NT2/D1 (cell line): ENCODE results near the gene FH.

Source experiments
- DNase-seq: peaks from one replicate; pipeline ENCODE4 v3.0.0-alpha.2; 2011; ENCODE audit warnings: low read depth, low spot score
- H3K27me3 ChIP-seq: 2 replicates; pipeline ENCODE4 v1.6.0; 2011; ENCODE audit warnings: mild to moderate bottlenecking; ENCODE audit not compliant: insufficient read length, insufficient read depth
- H3K36me3 ChIP-seq: 2 replicates; pipeline ENCODE4 v1.6.1; 2011; ENCODE audit warnings: mild to moderate bottlenecking, low read length, mixed read lengths; ENCODE audit not compliant: insufficient read depth, insufficient read length
- H3K4me1 ChIP-seq: 2 replicates; pipeline ENCODE4 v1.5.1; 2011; ENCODE audit not compliant: insufficient read depth, insufficient read length
- H3K4me3 ChIP-seq: 2 replicates; pipeline ENCODE4 v1.5.1; 2011; ENCODE audit warnings: low read depth; ENCODE audit not compliant: insufficient read length
- H3K9ac ChIP-seq: 2 replicates; pipeline ENCODE4 v1.6.0; 2011; ENCODE audit warnings: low read depth; ENCODE audit not compliant: insufficient read length
- H3K9me3 ChIP-seq: 2 replicates; pipeline ENCODE4 v1.5.1; 2011; ENCODE audit warnings: mild to moderate bottlenecking, low read length; ENCODE audit not compliant: insufficient read depth
- SUZ12 ChIP-seq: IDR thresholded peaks from 2 replicates; pipeline ENCODE4 v1.6.1; 2011; ENCODE audit not compliant: insufficient read length, insufficient read depth; ENCODE audit errors: extremely low read depth
- YY1 ChIP-seq: IDR thresholded peaks from 2 replicates; pipeline ENCODE4 v1.6.1; 2011; ENCODE audit not compliant: insufficient read length, insufficient read depth
- ZNF274 ChIP-seq: IDR thresholded peaks from 2 replicates; pipeline ENCODE4 v1.6.1; 2011; ENCODE audit warnings: mild to moderate bottlenecking, low read depth, low read length

FH gene

DNA sequence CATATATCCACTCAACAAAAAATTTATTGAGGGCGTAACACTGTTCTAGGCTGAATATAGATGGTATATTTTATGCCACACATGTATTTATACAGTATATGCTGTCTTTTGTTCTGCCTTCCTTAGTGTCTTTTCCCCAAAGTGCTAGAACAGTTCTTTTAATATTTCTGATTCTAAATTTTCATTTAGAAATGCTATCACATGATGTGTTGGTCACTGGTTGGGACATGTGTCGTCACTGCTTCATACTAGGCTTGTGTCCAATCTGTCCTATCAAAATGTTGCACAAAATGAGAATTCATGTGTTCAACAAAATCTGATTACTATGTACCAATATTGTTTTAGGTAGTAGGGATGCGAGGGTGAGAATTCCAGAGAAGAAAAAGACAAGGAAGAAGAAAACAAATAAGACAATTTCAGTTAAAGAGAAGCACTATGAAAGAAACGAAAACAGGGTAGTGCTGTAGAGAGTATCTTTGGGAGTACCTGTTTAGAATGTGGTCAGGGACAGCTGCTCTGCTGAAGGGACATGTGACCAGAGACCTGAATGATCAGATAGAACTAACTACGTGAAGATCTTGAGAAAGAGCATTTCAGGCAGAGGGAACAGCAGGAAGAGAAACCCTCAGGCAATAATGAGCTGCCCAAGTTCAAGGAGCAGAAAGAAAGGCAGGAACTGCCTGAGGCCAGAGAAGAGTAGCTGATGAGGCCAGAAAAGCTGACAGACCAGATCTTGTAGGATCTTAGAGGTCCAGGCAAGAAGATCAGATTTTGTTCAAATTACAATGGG is 14.0 kb upstream of the FH start:
- no peak overlapping the region for H3K9ac ChIP-seq
- H3K9me3 ChIP-seq: no peaks in the 10 kb centered on the region
- no peak for DNase-seq
- H3K4me3 ChIP-seq: no peak overlapping the region
- no peaks in the 10 kb centered on the region for H3K36me3 ChIP-seq
- H3K27me3 ChIP-seq: no peaks in the 10 kb centered on the region
- no peaks in the 10 kb centered on the region for H3K4me1 ChIP-seq
- no peak for TF ChIP-seq ZNF274
- TF ChIP-seq SUZ12: no peak
- TF ChIP-seq YY1: no peak

GRCh38 chr1:241532864-241533263 is 13.3 kb upstream of the FH start:
- H3K4me3 ChIP-seq: no peak overlapping the region
- no peaks in the 10 kb centered on the region for H3K36me3 ChIP-seq
- TF ChIP-seq ZNF274 (no peak), YY1 (no peak)
- H3K9ac ChIP-seq: no peak overlapping the region
- no peaks in the 10 kb centered on the region for H3K4me1 ChIP-seq
- no peak for DNase-seq
- H3K9me3 ChIP-seq: no peaks in the 10 kb centered on the region
- H3K27me3 ChIP-seq: no peaks in the 10 kb centered on the region

DNA sequence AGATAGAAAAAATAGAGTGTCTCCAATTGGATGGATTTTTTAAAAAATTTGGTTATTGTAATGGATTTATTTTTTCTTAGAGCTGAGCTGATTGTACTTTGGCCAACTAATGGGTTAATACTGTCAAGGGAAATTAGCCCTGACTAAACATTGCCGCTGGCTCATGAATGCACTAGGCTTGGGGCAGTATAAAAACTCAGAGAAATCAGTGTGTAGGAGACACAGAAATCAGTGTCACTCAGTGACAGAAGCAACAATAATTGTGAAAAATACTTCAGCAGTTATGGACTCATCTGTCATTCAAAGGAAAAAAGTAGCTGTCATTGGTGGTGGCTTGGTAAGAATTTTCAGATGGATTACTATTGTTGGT is 12.6 kb upstream of the FH start, which contains the start of gene KMO:
KMO (plus strand) TSS at position 217 of the 370 bp plus-strand sequence; CDS start at position 284, 67 bp downstream.
- no peak within 1 kb of the TSS for H3K4me3 ChIP-seq
- no peaks in the 10 kb centered on the region for H3K27me3 ChIP-seq
- TF ChIP-seq YY1 (no peak), SUZ12 (no peak), ZNF274 (no peak)
- no peaks in the 10 kb centered on the region for H3K4me1 ChIP-seq
- H3K9ac ChIP-seq: no peak within 1 kb of the TSS
- H3K36me3 ChIP-seq: no peaks in the 10 kb centered on the region
- no peaks in the 10 kb centered on the region for H3K9me3 ChIP-seq
- DNase-seq: no peak

DNA sequence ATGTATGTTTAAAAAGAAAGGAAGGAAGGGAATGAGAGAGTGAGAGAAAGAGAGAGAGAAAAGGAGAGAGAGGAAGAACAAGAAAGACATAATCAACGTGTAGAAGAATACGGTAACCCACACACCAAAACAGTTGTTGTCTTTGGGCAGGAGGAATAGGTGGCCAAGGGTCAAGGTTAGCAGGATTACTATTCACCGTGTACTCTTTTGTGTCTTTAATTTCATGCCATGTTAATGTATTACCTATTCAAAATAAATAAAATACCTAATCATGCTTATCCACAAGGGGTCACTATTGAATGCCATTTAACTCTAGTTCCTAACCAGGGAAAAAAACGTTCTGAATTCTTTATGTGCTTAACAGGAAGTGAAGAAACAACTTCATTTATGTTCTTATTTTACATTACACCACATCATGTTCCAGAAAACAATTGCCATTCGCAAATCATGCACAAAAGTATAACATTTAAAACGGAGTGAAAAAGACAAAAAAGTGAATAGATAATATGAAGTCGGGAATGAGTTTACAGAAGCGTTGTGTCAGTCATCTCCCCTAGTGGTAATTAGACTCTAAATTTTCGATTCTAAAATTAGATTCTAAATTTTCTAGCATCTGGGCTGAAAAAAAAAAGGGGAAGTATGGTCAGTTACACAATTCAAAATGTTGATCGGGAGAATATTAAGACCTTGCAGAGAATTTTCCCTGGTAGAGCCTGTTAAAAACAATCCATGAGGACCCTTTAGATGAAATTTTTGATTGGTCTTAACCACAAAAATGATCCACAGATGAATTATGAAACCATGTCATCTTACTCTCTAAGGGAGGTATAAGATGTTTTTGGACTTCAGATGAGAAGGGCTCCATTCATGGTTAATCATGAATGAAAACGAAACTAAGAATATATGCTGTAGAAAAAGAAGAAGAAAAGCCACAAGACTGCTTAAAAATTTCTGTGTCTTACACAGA is 11.9 kb upstream of the FH start:
- Histone ChIP-seq H3K36me3 (no peaks in the 10 kb centered on the region), H3K9ac (no peak overlapping the region), H3K4me1 (no peaks in the 10 kb centered on the region), H3K27me3 (no peaks in the 10 kb centered on the region), H3K9me3 (no peaks in the 10 kb centered on the region), H3K4me3 (no peak overlapping the region)
- no peak for TF ChIP-seq ZNF274
- TF ChIP-seq SUZ12: no peak
- TF ChIP-seq YY1: no peak
- peak; percentile 43 for DNase-seq

- H3K27me3 ChIP-seq: no peaks in the 10 kb centered on the region
- no peak for DNase-seq
- TF ChIP-seq YY1 (no peak), ZNF274 (no peak), SUZ12 (no peak)
- no peak overlapping the region for H3K4me3 ChIP-seq
- H3K9ac ChIP-seq: no peak overlapping the region
- H3K4me1 ChIP-seq: no peaks in the 10 kb centered on the region
- H3K9me3 ChIP-seq: no peaks in the 10 kb centered on the region
- H3K36me3 ChIP-seq: no peaks in the 10 kb centered on the region
Observed at GRCh38 chr1:241527146-241527545, 7.6 kb upstream of the FH start.

DNA sequence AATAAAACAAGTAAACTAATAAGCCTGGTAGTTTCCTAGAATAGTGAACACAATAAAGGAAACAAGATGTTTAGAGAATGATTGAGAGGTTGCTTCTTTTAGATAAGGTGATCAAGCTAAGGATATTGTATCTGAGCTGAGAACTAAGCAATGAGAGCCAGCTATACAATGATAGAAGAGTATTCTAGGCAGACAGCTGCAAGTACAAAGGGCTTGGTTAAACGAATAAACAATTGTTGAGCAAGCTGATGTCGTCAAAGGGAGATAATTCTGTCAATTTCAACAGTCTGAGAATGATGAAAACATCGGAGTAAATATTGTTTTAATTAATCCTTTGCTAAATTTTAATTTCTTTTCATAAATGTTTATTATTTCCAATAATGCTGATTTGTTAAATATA is 5.5 kb upstream of the FH start:
- H3K9ac ChIP-seq: no peak overlapping the region
- no peak for TF ChIP-seq ZNF274
- no peak for TF ChIP-seq SUZ12
- TF ChIP-seq YY1: no peak
- H3K9me3 ChIP-seq: no peaks in the 10 kb centered on the region
- no peaks in the 10 kb centered on the region for H3K36me3 ChIP-seq
- H3K4me1 ChIP-seq: no peaks in the 10 kb centered on the region
- no peak for DNase-seq
- no peak overlapping the region for H3K4me3 ChIP-seq
- no peaks in the 10 kb centered on the region for H3K27me3 ChIP-seq

DNA sequence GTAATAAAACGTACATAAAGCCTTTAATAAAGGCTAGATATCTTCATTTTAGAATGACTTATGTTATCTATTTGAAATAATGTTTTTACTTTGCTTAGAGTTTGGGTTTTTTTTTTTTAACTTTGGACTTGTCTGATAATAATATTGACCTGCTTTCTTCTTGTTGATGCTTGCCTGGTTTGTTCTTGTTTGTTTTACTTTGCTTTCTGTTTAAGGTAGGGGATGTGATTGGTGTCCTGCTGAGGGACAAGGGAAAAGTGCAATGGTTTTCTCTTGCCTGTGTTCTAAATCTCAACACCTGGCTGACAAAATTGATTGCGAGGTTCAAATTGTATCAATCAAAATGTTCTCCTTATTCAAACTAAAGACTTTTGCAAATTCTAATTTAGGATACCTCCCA is 2.2 kb upstream of the FH start:
- Histone ChIP-seq H3K4me1 (no peaks in the 10 kb centered on the region), H3K9me3 (no peaks in the 10 kb centered on the region), H3K9ac (no peak overlapping the region), H3K36me3 (peaks cover 6% of the 10 kb centered on the region), H3K4me3 (no peak overlapping the region), H3K27me3 (no peaks in the 10 kb centered on the region)
- DNase-seq: no peak
- TF ChIP-seq YY1 (no peak), ZNF274 (no peak), SUZ12 (no peak)
